ENCODE measurements around the gene LOXL1. TPM values are rescaled to one million over a fixed set of nuclear protein-coding genes. Genes with fewer than 3 reads are reported as not detected.

LOXL1 gene
- polyA plus RNA-seq, 1 donor from 2014 or later: 2.1 TPM

- Histone ChIP-seq H2AFZ (ENCODE audit: low read depth, low read length) (no peak overlapping the region), H3K36me3 (ENCODE audit: insufficient read depth, low read length) (no peaks in the 10 kb centered on the region), H3K4me3 (ENCODE audit: low read length) (no peak overlapping the region), H4K20me1 (ENCODE audit: insufficient read depth) (no peaks in the 10 kb centered on the region), H3F3A (ENCODE audit: insufficient read depth, low read length, poor library complexity, severe bottlenecking) (no peaks in the 10 kb centered on the region), H3K9me2 (ENCODE audit: insufficient read depth, low read length) (no peaks in the 10 kb centered on the region), H3K27me3 (ENCODE audit: insufficient read depth, low read depth, low read length) (no peaks in the 10 kb centered on the region), H3K9me3 (ENCODE audit: low read length) (no peaks in the 10 kb centered on the region), H3K4me2 (ENCODE audit: low read length) (no peak overlapping the region), H3K9ac (ENCODE audit: low read length) (no peak overlapping the region), H3K27ac (ENCODE audit: low read length) (no peak overlapping the region), H3K79me2 (replicated peaks; ENCODE audit: insufficient read depth, low read length) (no peaks in the 10 kb centered on the region)
- no peak for TF ChIP-seq SMC3 (conservative IDR thresholded peaks at IDR 0.05; ENCODE audit: poor library complexity)
- no peak for TF ChIP-seq REST (IDR thresholded peaks at IDR 0.05; ENCODE audit: borderline replicate concordance)
- no peak for TF ChIP-seq CTCF (IDR thresholded peaks at IDR 0.05; ENCODE audit: poor library complexity, severe bottlenecking)
- TF ChIP-seq EP300 (conservative IDR thresholded peaks at IDR 0.05; ENCODE audit: poor library complexity, severe bottlenecking): no peak
- TF ChIP-seq RAD21 (conservative IDR thresholded peaks at IDR 0.05): no peak
- no peak for TF ChIP-seq MXI1 (conservative IDR thresholded peaks at IDR 0.05; ENCODE audit: poor library complexity, severe bottlenecking)
- TF ChIP-seq POLR2AphosphoS5 (IDR thresholded peaks at IDR 0.05): no peak
- TF ChIP-seq EZH2 (IDR thresholded peaks at IDR 0.05; ENCODE audit: borderline replicate concordance, insufficient read depth, low read length, poor library complexity, severe bottlenecking): no peak
- TF ChIP-seq TAF1 (IDR thresholded peaks at IDR 0.05; ENCODE audit: low read depth): no peak
These were observed 8.0 kb downstream of the LOXL1 start for GRCh38 chr15:73934281-73934680.

GRCh38 chr15:73935547-73935946 is 9.3 kb downstream of the LOXL1 start:
- H3K79me2 ChIP-seq (replicated peaks; ENCODE audit: insufficient read depth, low read length): no peaks in the 10 kb centered on the region

More at GRCh38 chr15:73935547-73935946, 9.3 kb downstream of the LOXL1 start:
- H3K9me2 ChIP-seq (ENCODE audit: insufficient read depth, low read length): no peaks in the 10 kb centered on the region
- no peak overlapping the region for H2AFZ ChIP-seq (ENCODE audit: low read depth, low read length)
- H3F3A ChIP-seq (ENCODE audit: insufficient read depth, low read length, poor library complexity, severe bottlenecking): no peaks in the 10 kb centered on the region
- H3K4me2 ChIP-seq (ENCODE audit: low read length): no peak overlapping the region
- TF ChIP-seq TAF1 (IDR thresholded peaks at IDR 0.05; ENCODE audit: low read depth): no peak
- no peak for TF ChIP-seq CTCF (IDR thresholded peaks at IDR 0.05; ENCODE audit: poor library complexity, severe bottlenecking)
- no peak for TF ChIP-seq RAD21 (conservative IDR thresholded peaks at IDR 0.05)
- TF ChIP-seq MXI1 (conservative IDR thresholded peaks at IDR 0.05; ENCODE audit: poor library complexity, severe bottlenecking): no peak
- no peak for TF ChIP-seq POLR2AphosphoS5 (IDR thresholded peaks at IDR 0.05)
- no peak for TF ChIP-seq EP300 (conservative IDR thresholded peaks at IDR 0.05; ENCODE audit: poor library complexity, severe bottlenecking)
- TF ChIP-seq EZH2 (IDR thresholded peaks at IDR 0.05; ENCODE audit: borderline replicate concordance, insufficient read depth, low read length, poor library complexity, severe bottlenecking): no peak
- TF ChIP-seq REST (IDR thresholded peaks at IDR 0.05; ENCODE audit: borderline replicate concordance): no peak
- no peak for TF ChIP-seq SMC3 (conservative IDR thresholded peaks at IDR 0.05; ENCODE audit: poor library complexity)
- H3K9ac ChIP-seq (ENCODE audit: low read length): no peak overlapping the region
- H3K9me3 ChIP-seq (ENCODE audit: low read length): no peaks in the 10 kb centered on the region
- no peaks in the 10 kb centered on the region for H4K20me1 ChIP-seq (ENCODE audit: insufficient read depth)
- no peaks in the 10 kb centered on the region for H3K27me3 ChIP-seq (ENCODE audit: insufficient read depth, low read depth, low read length)
- H3K4me3 ChIP-seq (ENCODE audit: low read length): no peak overlapping the region
- H3K27ac ChIP-seq (ENCODE audit: low read length): no peak overlapping the region
- no peaks in the 10 kb centered on the region for H3K36me3 ChIP-seq (ENCODE audit: insufficient read depth, low read length)
